Measurements from ENCODE around the gene TLK1.

The TLK1 gene

GRCh38 chr2:171181064-171182049 is 20.7 kb upstream of the TLK1 start:
- no peak for TF ChIP-seq CTCF (IDR thresholded peaks at IDR 0.05; ENCODE audit: low read depth, low read length)
- DNase-seq (ENCODE audit: extremely low read depth, low read depth) = no peak

GRCh38 chr2:171180229-171180930 is 19.7 kb upstream of the TLK1 start:
- no peak for TF ChIP-seq CTCF (IDR thresholded peaks at IDR 0.05; ENCODE audit: low read depth, low read length)
- DNase-seq (ENCODE audit: extremely low read depth, low read depth) = no peak

- no peak for DNase-seq (ENCODE audit: extremely low read depth, low read depth)
- no peak for TF ChIP-seq CTCF (IDR thresholded peaks at IDR 0.05; ENCODE audit: low read depth, low read length)
Measured at GRCh38 chr2:171178993-171179392, 18.3 kb upstream of the TLK1 start.

- TF ChIP-seq CTCF (IDR thresholded peaks at IDR 0.05; ENCODE audit: low read depth, low read length) = no peak
- no peak for DNase-seq (ENCODE audit: extremely low read depth, low read depth)
Measured at GRCh38 chr2:171176516-171176915, 15.8 kb upstream of the TLK1 start.

- DNase-seq (ENCODE audit: extremely low read depth, low read depth) = no peak
- TF ChIP-seq CTCF (IDR thresholded peaks at IDR 0.05; ENCODE audit: low read depth, low read length) = no peak
Measured at GRCh38 chr2:171174075-171174474, 13.4 kb upstream of the TLK1 start.

GRCh38 chr2:171173087-171173486 is 12.4 kb upstream of the TLK1 start:
- TF ChIP-seq CTCF (IDR thresholded peaks at IDR 0.05; ENCODE audit: low read depth, low read length) = no peak
- DNase-seq (ENCODE audit: extremely low read depth, low read depth) = no peak

GRCh38 chr2:171171808-171172207 is 11.1 kb upstream of the TLK1 start:
- DNase-seq (ENCODE audit: extremely low read depth, low read depth) = no peak
- no peak for TF ChIP-seq CTCF (IDR thresholded peaks at IDR 0.05; ENCODE audit: low read depth, low read length)
